H1 (cell line): ENCODE results near the gene IL5RA.

Source experiments
- ATF3 ChIP-seq: IDR thresholded peaks from 2 replicates; pipeline ENCODE4 v1.6.1; 2011; ENCODE audit warnings: low read depth, mild to moderate bottlenecking, low read length; ENCODE audit not compliant: insufficient read depth
- CTCF ChIP-seq, 3 experiments: IDR thresholded peaks; 1 replicate in 2 of 3; 2 replicates in 1 of 3; pipeline versions ENCODE4 v1.5.1 to v1.6.1; 2011; ENCODE audit warnings: low read length in 3 of 3, mild to moderate bottlenecking in 3 of 3, inconsistent platforms in 2 of 3, low read depth in 1 of 3, moderate library complexity in 1 of 3; ENCODE audit not compliant: insufficient read depth in 1 of 3; ENCODE audit errors: control extremely low read depth in 1 of 3
- GABPA ChIP-seq: IDR thresholded peaks from 2 replicates; pipeline ENCODE4 v1.6.1; 2011; ENCODE audit warnings: mild to moderate bottlenecking, low read length, moderate library complexity, borderline replicate concordance; ENCODE audit not compliant: insufficient read depth
- HDAC6 ChIP-seq: IDR thresholded peaks from one replicate; pipeline ENCODE4 v1.7.1; 2012; ENCODE audit warnings: low read depth, mild to moderate bottlenecking, inconsistent platforms, low read length, moderate library complexity
- JUND ChIP-seq: IDR thresholded peaks from 2 replicates; pipeline ENCODE4 v1.6.1; 2011; ENCODE audit warnings: mild to moderate bottlenecking, improper control_type of control experiment, low read length
- KDM5A ChIP-seq: fragments of 200-600 bp; IDR thresholded peaks from 2 replicates; pipeline ENCODE4 v1.7.1; 2012; ENCODE audit warnings: mild to moderate bottlenecking, low read length, inconsistent platforms, mixed read lengths
- POLR2A ChIP-seq, 2 experiments: IDR thresholded peaks; 1 replicate in 1 of 2; 2 replicates in 1 of 2; pipeline ENCODE4 v1.6.1; 2011; ENCODE audit warnings: low read depth in 2 of 2, low read length in 2 of 2, mild to moderate bottlenecking in 2 of 2; ENCODE audit errors: control extremely low read depth in 1 of 2
- POLR2AphosphoS5 ChIP-seq: IDR thresholded peaks from 2 replicates; pipeline ENCODE4 v1.6.1; 2011; ENCODE audit warnings: low read depth, low read length
- RFX5 ChIP-seq: IDR thresholded peaks from 2 replicates; pipeline ENCODE4 v1.6.1; 2011; ENCODE audit warnings: low read depth, low read length, improper control_type of control experiment, borderline replicate concordance
- TAF1 ChIP-seq: IDR thresholded peaks from 2 replicates; pipeline ENCODE4 v1.6.1; 2011; ENCODE audit warnings: mild to moderate bottlenecking, low read depth, low read length

GRCh38 chr3:3085782-3086181 lies 24.4 kb downstream of the IL5RA start:
- TF ChIP-seq POLR2AphosphoS5 (no peak), GABPA (no peak), HDAC6 (no peak), CTCF (IDR thresholded peaks at IDR 0.05; ENCODE audit: control extremely low read depth in 1 of 3, insufficient read depth in 1 of 3, low read depth in 1 of 3, low read length in 3 of 3) (no peak), KDM5A (no peak), POLR2A (IDR thresholded peaks at IDR 0.05; ENCODE audit: control extremely low read depth in 1 of 2, low read depth in 2 of 2, low read length in 2 of 2) (no peak), JUND (no peak), ATF3 (no peak), TAF1 (no peak), RFX5 (no peak)
